NB4 (cell line): Measurements from ENCODE around the gene STK10.

Experiments used
- MYC ChIP-seq: IDR thresholded peaks from 2 replicates; pipeline ENCODE4 v1.6.1; 2011; ENCODE audit warnings: low read depth, low read length
- POLR2A ChIP-seq: IDR thresholded peaks from 2 replicates; pipeline ENCODE4 v1.6.1; 2011; ENCODE audit warnings: mild to moderate bottlenecking; ENCODE audit not compliant: insufficient read length; ENCODE audit errors: extremely low read depth
- TF ChIP-seq, protein P1 (sequence below): IDR thresholded peaks from one replicate; pipeline ENCODE4 v1.5.1; 2012; ENCODE audit warnings: low read depth, low read length
- TF ChIP-seq, protein P2 (sequence below): IDR thresholded peaks from 2 replicates; pipeline ENCODE4 v1.6.1; 2011; ENCODE audit warnings: low read depth, low read length

DNA sequence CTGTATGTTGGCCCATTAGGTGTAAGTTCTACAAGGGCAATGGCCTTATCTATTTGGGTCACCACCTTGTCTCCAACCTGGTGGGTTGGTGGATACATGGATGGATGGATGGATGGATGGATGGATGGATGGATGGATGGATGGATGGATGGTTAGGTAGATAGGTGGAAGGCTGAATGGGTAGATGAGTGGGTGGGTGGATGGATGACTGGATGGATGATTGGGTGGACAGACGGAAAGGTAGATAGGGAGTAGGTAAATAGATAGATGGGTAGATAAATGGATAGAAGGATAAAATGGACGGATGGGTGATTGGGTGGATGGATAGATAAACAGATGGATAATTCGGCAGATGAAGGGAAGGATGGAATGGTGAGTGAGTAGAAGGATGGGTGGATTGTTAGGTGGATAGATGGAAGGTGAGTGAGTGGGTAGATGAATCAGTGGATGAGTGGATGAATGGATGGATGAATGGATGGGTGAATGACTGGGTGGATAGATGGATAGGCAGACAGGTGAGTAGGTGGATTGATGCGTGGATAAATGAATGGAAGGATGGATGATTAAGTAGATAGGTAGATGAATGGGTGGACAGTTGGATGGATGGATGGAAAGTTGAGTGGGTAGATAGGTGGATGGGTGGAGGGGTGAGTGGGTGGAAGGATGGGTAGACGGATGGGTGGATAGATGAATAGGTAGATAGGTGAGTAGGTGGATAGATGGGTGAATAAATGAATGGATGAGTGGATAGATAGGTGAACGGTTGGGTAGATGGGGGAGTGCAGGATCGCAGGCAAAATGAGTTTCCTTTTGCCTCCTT is 98.5 kb downstream of the STK10 start:
- TF ChIP-seq, protein P1, sequence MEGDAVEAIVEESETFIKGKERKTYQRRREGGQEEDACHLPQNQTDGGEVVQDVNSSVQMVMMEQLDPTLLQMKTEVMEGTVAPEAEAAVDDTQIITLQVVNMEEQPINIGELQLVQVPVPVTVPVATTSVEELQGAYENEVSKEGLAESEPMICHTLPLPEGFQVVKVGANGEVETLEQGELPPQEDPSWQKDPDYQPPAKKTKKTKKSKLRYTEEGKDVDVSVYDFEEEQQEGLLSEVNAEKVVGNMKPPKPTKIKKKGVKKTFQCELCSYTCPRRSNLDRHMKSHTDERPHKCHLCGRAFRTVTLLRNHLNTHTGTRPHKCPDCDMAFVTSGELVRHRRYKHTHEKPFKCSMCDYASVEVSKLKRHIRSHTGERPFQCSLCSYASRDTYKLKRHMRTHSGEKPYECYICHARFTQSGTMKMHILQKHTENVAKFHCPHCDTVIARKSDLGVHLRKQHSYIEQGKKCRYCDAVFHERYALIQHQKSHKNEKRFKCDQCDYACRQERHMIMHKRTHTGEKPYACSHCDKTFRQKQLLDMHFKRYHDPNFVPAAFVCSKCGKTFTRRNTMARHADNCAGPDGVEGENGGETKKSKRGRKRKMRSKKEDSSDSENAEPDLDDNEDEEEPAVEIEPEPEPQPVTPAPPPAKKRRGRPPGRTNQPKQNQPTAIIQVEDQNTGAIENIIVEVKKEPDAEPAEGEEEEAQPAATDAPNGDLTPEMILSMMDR = no peak
- TF ChIP-seq, protein P2, sequence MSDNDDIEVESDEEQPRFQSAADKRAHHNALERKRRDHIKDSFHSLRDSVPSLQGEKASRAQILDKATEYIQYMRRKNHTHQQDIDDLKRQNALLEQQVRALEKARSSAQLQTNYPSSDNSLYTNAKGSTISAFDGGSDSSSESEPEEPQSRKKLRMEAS = no peak
- TF ChIP-seq POLR2A = no peak
- TF ChIP-seq MYC = no peak
